Activated T-helper 1 cell treated with anti-CD3 and anti-CD28 coated beads, Interleukin-2, amount 50 U/mL, for 16 hours (primary cell): Measurements from ENCODE around the gene CCDC148.

ENCODE experiments used
- DNase-seq, 2 donors: peaks; one replicate each; pipeline ENCODE4 v3.0.0-alpha.2; 2020; ENCODE audit warnings: low read depth in 1 of 2, low spot score in 1 of 2

CCDC148 gene

DNA sequence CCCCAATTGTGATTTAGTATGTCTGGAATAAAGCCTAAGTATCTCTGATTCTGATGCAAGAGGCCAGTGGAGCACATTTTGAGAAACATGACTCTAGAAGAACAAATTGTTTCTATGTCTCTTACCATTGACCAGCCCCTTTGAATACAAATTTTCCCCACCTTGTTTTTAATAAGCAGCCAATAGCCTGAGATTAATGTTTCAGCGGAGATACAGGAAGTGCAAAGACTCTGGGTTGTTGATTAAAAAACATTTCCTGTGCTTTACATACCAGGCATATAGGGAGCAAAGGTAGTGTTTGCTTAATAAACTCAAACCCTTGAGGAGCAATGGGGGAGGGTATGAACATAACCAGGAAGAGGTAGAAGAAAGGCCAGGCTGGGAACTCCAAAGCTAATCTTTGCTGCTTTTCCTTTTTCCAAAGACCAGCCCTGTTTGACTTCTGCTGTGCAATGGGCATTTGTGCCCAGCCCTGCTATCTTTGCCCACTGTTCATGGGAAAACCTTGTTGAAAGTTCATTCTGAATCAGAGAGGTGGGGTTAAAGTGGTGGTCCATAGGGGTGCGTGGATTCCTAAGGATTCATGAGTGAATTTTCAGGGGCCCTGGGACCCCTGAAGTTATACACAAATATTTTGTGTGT is 325.6 kb downstream of the CCDC148 start:
- no peak for DNase-seq

GRCh38 chr2:158129037-158129436 is 327.5 kb downstream of the CCDC148 start:
- DNase-seq: no peak

DNA sequence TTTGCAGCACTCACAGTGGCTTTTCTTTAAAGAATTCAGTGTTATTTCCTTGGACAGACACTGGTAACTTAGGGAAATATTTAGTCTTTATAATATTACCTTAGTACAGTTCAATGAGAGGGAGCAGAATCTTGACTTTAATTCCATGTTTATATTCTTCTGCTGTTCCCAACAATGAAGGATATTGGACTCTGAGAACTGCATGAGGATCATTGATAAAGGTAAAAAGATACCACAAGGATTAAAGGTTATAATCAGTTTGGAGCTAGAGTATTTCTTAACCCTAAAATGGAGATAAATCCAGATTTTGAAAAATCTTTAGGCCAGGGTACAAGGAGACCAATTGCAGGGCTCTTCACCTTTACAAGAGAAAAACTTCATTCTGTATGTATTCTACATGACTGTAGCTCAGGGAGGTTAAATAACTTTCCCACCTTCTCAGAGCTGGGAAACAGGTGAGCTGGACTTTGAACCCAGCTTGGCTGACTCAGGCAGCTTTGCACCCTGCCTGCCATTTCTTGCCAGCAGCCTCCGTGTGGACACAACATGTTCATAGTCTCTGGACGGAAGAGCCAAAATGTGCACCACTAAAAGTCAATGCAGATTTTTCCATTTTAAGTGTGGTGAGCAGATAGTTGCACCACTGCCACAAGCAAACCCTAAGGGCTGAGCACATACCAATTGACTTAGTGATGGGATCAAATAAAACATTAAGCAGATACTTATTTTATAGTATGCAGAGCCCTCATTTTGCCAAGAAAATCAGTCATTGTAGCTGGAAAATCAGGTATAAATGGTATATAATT is 328.2 kb downstream of the CCDC148 start:
- DNase-seq: no peak

- DNase-seq: no peak
Measured at GRCh38 chr2:158127380-158127804, 329.2 kb downstream of the CCDC148 start.

- no peak for DNase-seq
Measured at GRCh38 chr2:158125756-158126498, 330.6 kb downstream of the CCDC148 start.

- no peak for DNase-seq
Measured at GRCh38 chr2:158124896-158125295, 331.7 kb downstream of the CCDC148 start.
